Uterus (tissue), 2 donors: ENCODE measurements around the gene LIMK2.
"Not testable (repeated sequence)": the region's sequence is repeated elsewhere in the genome, so short reads cannot be mapped to it uniquely, and the experiment has no call there.

Source experiments
- POLR2A ChIP-seq, 2 donors: fragments of 450-650 bp; IDR thresholded peaks; one replicate each; pipeline ENCODE4 v1.6.1; 2016; ENCODE audit warnings: antibody characterized with exemption in 2 of 2, mild to moderate bottlenecking in 1 of 2, moderate library complexity in 1 of 2
- TF ChIP-seq, protein P1 (sequence below), 4 experiments: fragments of 200-600 bp in 2 of 4; fragments of 450-650 bp in 2 of 4; sonication (generic) in 2 of 4; IDR thresholded peaks; one replicate each; pipeline ENCODE4 v1.5.1; 2016 to 2019; ENCODE audit warnings: antibody characterized with exemption in 4 of 4, mild to moderate bottlenecking in 2 of 4, moderate library complexity in 1 of 4

DNA sequence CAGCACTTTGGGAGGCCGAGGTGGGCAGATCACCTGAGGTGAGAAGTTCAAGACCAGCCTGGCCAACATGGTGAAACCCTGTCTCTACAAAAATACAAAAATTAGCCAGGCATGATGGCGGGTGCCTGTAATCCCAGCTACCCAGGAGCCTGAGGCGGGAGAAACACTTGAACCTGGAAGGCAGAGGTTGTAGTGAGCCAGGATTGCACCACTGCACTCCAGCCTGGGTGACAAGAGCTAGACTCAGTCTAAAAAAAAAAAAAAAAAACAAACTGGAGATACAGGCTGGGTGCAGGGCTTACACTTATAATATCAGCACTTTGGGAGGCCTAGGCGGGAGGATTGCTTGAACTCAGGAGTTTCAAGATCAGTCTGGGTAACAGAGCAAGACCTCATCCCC, 23.9 kb downstream of the LIMK2 start:
- not testable (repeated sequence) for TF ChIP-seq POLR2A (IDR thresholded peaks at IDR 0.05)
- TF ChIP-seq, protein P1, sequence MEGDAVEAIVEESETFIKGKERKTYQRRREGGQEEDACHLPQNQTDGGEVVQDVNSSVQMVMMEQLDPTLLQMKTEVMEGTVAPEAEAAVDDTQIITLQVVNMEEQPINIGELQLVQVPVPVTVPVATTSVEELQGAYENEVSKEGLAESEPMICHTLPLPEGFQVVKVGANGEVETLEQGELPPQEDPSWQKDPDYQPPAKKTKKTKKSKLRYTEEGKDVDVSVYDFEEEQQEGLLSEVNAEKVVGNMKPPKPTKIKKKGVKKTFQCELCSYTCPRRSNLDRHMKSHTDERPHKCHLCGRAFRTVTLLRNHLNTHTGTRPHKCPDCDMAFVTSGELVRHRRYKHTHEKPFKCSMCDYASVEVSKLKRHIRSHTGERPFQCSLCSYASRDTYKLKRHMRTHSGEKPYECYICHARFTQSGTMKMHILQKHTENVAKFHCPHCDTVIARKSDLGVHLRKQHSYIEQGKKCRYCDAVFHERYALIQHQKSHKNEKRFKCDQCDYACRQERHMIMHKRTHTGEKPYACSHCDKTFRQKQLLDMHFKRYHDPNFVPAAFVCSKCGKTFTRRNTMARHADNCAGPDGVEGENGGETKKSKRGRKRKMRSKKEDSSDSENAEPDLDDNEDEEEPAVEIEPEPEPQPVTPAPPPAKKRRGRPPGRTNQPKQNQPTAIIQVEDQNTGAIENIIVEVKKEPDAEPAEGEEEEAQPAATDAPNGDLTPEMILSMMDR (IDR thresholded peaks at IDR 0.05) = not testable (repeated sequence)
